MCF 10A (cell line): Measurements from ENCODE around the gene ULBP2. TPM values are rescaled to one million over a fixed set of nuclear protein-coding genes. Genes with fewer than 3 reads are reported as not detected.
"Not testable (repeated sequence)": the region's sequence is repeated elsewhere in the genome, so short reads cannot be mapped to it uniquely, and the experiment has no call there.

ENCODE experiments used
- BruUV-seq: library from RNA; stranded (reverse); fragments of 400-500 nt; replicated peaks from 2 replicates; lab custom pipeline; 2021; lab: Mats Ljungman, UMichigan
- CTCF ChIA-PET: fragments of 300-600 bp; sonication (Branson Sonifier 250); formaldehyde crosslinking; extraction: SDS; loops from one replicate; lab custom pipeline; 2021; ENCODE audit warnings: antibody characterized with exemption, inconsistent platforms; lab: Yijun Ruan, JAX
- POLR2A ChIA-PET: fragments of 300-600, 350-650 bp; sonication (Branson Sonifier 250); formaldehyde crosslinking; extraction: SDS; loops from one replicate; lab custom pipeline; 2020; ENCODE audit warnings: antibody characterized with exemption, inconsistent platforms; lab: Yijun Ruan, JAX
- DNase-seq: peaks from one replicate; pipeline ENCODE4 v3.0.0-alpha.2; 2018; ENCODE audit not compliant: unreplicated experiment
- H3K27ac Mint-ChIP-seq: one replicate; pipeline ENCODE4 v1.8.0; 2022; ENCODE audit warnings: mild to moderate bottlenecking, low read depth, mixed read lengths; ENCODE audit not compliant: unreplicated experiment
- H3K27me3 Mint-ChIP-seq: one replicate; pipeline ENCODE4 v1.8.0; 2022; ENCODE audit warnings: mixed read lengths; ENCODE audit not compliant: insufficient read depth, unreplicated experiment
- H3K36me3 Mint-ChIP-seq: one replicate; pipeline ENCODE4 v1.8.0; 2022; ENCODE audit warnings: mild to moderate bottlenecking, moderate library complexity, mixed read lengths; ENCODE audit not compliant: insufficient read depth, unreplicated experiment
- H3K4me1 Mint-ChIP-seq: one replicate; pipeline ENCODE4 v1.8.0; 2022; ENCODE audit warnings: mixed read lengths; ENCODE audit not compliant: insufficient read depth, unreplicated experiment
- H3K4me3 Mint-ChIP-seq: one replicate; pipeline ENCODE4 v1.8.0; 2022; ENCODE audit warnings: mild to moderate bottlenecking, moderate library complexity, mixed read lengths; ENCODE audit not compliant: unreplicated experiment
- H3K9me3 Mint-ChIP-seq: one replicate; pipeline ENCODE4 v1.8.0; 2022; ENCODE audit warnings: mixed read lengths; ENCODE audit not compliant: unreplicated experiment
- CTCF ChIP-seq: fragments of 200-600 bp; IDR thresholded peaks from one replicate; pipeline ENCODE4 v1.8.0; 2022; ENCODE audit warnings: antibody characterized with exemption, mild to moderate bottlenecking; ENCODE audit not compliant: unreplicated experiment
- intact Hi-C: fragments of 100-400 bp; cut with micrococcal nuclease; formaldehyde crosslinking; loops from 2 replicates; pipeline ENCODE4 v1.14.1; 2022
- total RNA-seq: library from RNA; stranded (reverse); gene quantifications from 2 replicates; pipeline ENCODE4 v1.2.3, GENCODE V29; 2022

ULBP2 gene
- total RNA-seq, 1 experiment from 2014 or later: 3.1 TPM

- no peak overlapping the region for H3K27ac Mint-ChIP-seq
- H3K36me3 Mint-ChIP-seq: no peaks in the 10 kb centered on the region
- H3K9me3 Mint-ChIP-seq: no peaks in the 10 kb centered on the region
- H3K4me3 Mint-ChIP-seq: no peak overlapping the region
- no TSS peak for BruUV-seq
- peaks cover 13% of the 10 kb centered on the region for H3K27me3 Mint-ChIP-seq
- POLR2A ChIA-PET: no interaction called here
- CTCF ChIA-PET: no interaction called here
- intact Hi-C loops: no loop called here
- no peak for TF ChIP-seq CTCF
- no peak for DNase-seq
- H3K4me1 Mint-ChIP-seq: no peaks in the 10 kb centered on the region
Observed at GRCh38 chr6:149967591-149967990, 25.8 kb downstream of the ULBP2 start.

GRCh38 chr6:149967999-149968398 lies 26.2 kb downstream of the ULBP2 start:
- H3K9me3 Mint-ChIP-seq, DNase-seq, CTCF ChIA-PET, intact Hi-C loops, H3K4me1 Mint-ChIP-seq, POLR2A ChIA-PET, H3K27ac Mint-ChIP-seq, BruUV-seq, H3K4me3 Mint-ChIP-seq, H3K36me3 Mint-ChIP-seq: not testable (repeated sequence)
- peaks cover 13% of the 10 kb centered on the region for H3K27me3 Mint-ChIP-seq

DNA sequence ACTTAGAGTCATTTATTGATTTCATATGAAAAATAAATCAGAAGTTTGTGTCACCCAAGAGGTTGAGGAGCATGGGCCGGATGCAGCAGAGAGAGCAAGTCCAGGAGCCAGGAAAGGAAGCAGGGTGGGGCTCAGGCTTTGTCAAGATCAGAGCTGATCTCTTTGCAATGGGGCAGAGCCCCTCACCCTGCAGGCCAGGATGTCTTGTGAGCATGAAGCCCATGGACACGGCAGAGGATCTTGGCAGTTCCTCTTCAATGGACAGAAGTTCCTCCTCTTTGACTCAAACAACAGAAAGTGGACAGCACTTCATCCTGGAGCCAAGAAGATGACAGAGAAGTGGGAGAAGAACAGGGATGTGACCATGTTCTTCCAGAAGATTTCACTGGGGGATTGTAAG lies 27.1 kb downstream of the ULBP2 start:
- intact Hi-C loops, CTCF ChIA-PET, H3K4me1 Mint-ChIP-seq, H3K9me3 Mint-ChIP-seq, POLR2A ChIA-PET, H3K4me3 Mint-ChIP-seq, H3K36me3 Mint-ChIP-seq, H3K27ac Mint-ChIP-seq, BruUV-seq, DNase-seq: not testable (repeated sequence)
- peaks cover 14% of the 10 kb centered on the region for H3K27me3 Mint-ChIP-seq

DNA sequence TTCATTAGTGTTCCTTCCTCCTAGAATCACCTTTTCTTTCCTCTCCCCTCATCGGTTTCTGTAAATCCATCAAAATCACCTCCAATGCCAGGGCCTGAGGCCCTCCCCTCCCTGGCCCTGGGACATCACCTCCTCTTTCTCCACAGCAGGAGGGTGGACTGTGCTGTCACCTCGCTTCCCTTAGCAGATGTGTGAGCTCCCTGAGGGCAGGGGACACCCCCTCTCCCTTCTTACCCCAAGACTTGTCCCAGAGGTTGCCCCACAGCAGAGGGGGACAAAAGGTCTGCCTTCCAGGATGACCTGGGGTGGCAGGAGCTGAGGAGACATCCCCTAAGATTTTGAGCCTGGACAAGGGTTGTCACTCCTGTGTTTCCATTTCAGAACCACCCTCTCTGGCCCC lies 27.8 kb downstream of the ULBP2 start:
- CTCF ChIA-PET: no interaction called here
- no peak for DNase-seq
- no peaks in the 10 kb centered on the region for H3K36me3 Mint-ChIP-seq
- H3K27me3 Mint-ChIP-seq: peaks cover 21% of the 10 kb centered on the region
- no peak overlapping the region for H3K27ac Mint-ChIP-seq
- intact Hi-C loops: no loop called here
- BruUV-seq: no TSS peak
- no peak for TF ChIP-seq CTCF
- no peaks in the 10 kb centered on the region for H3K4me1 Mint-ChIP-seq
- H3K9me3 Mint-ChIP-seq: no peaks in the 10 kb centered on the region
- POLR2A ChIA-PET: no interaction called here
- H3K4me3 Mint-ChIP-seq: no peak overlapping the region

GRCh38 chr6:149974394-149974793 lies 32.6 kb downstream of the ULBP2 start:
- H3K36me3 Mint-ChIP-seq, BruUV-seq, intact Hi-C loops, H3K4me3 Mint-ChIP-seq, H3K4me1 Mint-ChIP-seq, POLR2A ChIA-PET, H3K27ac Mint-ChIP-seq, DNase-seq, H3K9me3 Mint-ChIP-seq: not testable (repeated sequence)
- peaks cover 52% of the 10 kb centered on the region for H3K27me3 Mint-ChIP-seq
- CTCF ChIA-PET: interaction anchor here (0.6 kb wide), 1 partner anchor 76 kb away, joined by 4 read pairs; no protein-coding TSS in a partner anchor
